PFSK-1 (cell line): ENCODE measurements around the gene MGST1.

Source experiments
- FOXP2 ChIP-seq: optimal IDR thresholded peaks from 2 replicates; pipeline ENCODE3; 2011; ENCODE audit warnings: borderline replicate concordance, control low read depth, inconsistent platforms; ENCODE audit not compliant: insufficient read depth; ENCODE audit errors: extremely low read length, extremely low read depth
- POLR2AphosphoS5 ChIP-seq: IDR thresholded peaks from 2 replicates; pipeline ENCODE4 v1.6.1; 2012; ENCODE audit warnings: low read depth, mild to moderate bottlenecking, control low read depth, low read length, moderate library complexity
- REST ChIP-seq, 2 experiments: IDR thresholded peaks; 2 replicates each; pipeline versions ENCODE4 v1.6.1 to v1.8.0; 2011 to 2012; ENCODE audit warnings: low read depth in 2 of 2, low read length in 2 of 2, control low read depth in 1 of 2, inconsistent platforms in 1 of 2, mild to moderate bottlenecking in 1 of 2, moderate library complexity in 1 of 2; ENCODE audit not compliant: insufficient read depth in 1 of 2
- SIN3A ChIP-seq: IDR thresholded peaks from 2 replicates; pipeline ENCODE4 v1.6.1; 2012; ENCODE audit warnings: mild to moderate bottlenecking, low read length, moderate library complexity, borderline replicate concordance; ENCODE audit not compliant: insufficient read depth
- TAF1 ChIP-seq: IDR thresholded peaks from 2 replicates; pipeline ENCODE4 v1.6.1; 2012; ENCODE audit warnings: low read length, control low read depth, borderline replicate concordance; ENCODE audit not compliant: insufficient read depth

The MGST1 gene

GRCh38 chr12:16323638-16324037 lies 23.8 kb upstream of the MGST1 start:
- TF ChIP-seq POLR2AphosphoS5 (no peak), SIN3A (no peak), TAF1 (no peak), REST (IDR thresholded peaks at IDR 0.05; ENCODE audit: insufficient read depth in 1 of 2, low read depth in 2 of 2, low read length in 2 of 2) (no peak), FOXP2 (no peak)

- TF ChIP-seq REST (IDR thresholded peaks at IDR 0.05; ENCODE audit: insufficient read depth in 1 of 2, low read depth in 2 of 2, low read length in 2 of 2) (no peak), FOXP2 (no peak), POLR2AphosphoS5 (no peak), SIN3A (no peak), TAF1 (no peak)
Measured at GRCh38 chr12:16324272-16324671, 23.2 kb upstream of the MGST1 start.

- TF ChIP-seq POLR2AphosphoS5 (no peak), FOXP2 (no peak), REST (IDR thresholded peaks at IDR 0.05; ENCODE audit: insufficient read depth in 1 of 2, low read depth in 2 of 2, low read length in 2 of 2) (no peak), TAF1 (no peak), SIN3A (no peak)
Measured at GRCh38 chr12:16324772-16325171, 22.7 kb upstream of the MGST1 start.

- TF ChIP-seq TAF1 (no peak), SIN3A (no peak), REST (IDR thresholded peaks at IDR 0.05; ENCODE audit: insufficient read depth in 1 of 2, low read depth in 2 of 2, low read length in 2 of 2) (no peak), POLR2AphosphoS5 (no peak), FOXP2 (no peak)
Measured at GRCh38 chr12:16325426-16325825, 22.0 kb upstream of the MGST1 start.

GRCh38 chr12:16327963-16328362 lies 19.5 kb upstream of the MGST1 start:
- TF ChIP-seq SIN3A = no peak
